Dermis microvascular lymphatic vessel endothelial cell (primary cell): Measurements from ENCODE around the gene FBXO17. TPM values are rescaled to one million over a fixed set of nuclear protein-coding genes. Genes with fewer than 3 reads are reported as not detected.

Source experiments
- DNase-seq, 2 donors: peaks; one replicate each; pipeline versions ENCODE4 v3.0.0 to v3.0.0-alpha.2; 2010; ENCODE audit warnings: low read depth in 2 of 2
- total RNA-seq: library from RNA; depleted of rRNA; stranded (reverse); fragments of >200 nt; gene quantifications from 2 replicates; pipeline ENCODE4 v1.2.1, GENCODE V29; 2014

FBXO17 gene
- total RNA-seq, 1 donor from 2014 or later = 13.6 TPM

DNA sequence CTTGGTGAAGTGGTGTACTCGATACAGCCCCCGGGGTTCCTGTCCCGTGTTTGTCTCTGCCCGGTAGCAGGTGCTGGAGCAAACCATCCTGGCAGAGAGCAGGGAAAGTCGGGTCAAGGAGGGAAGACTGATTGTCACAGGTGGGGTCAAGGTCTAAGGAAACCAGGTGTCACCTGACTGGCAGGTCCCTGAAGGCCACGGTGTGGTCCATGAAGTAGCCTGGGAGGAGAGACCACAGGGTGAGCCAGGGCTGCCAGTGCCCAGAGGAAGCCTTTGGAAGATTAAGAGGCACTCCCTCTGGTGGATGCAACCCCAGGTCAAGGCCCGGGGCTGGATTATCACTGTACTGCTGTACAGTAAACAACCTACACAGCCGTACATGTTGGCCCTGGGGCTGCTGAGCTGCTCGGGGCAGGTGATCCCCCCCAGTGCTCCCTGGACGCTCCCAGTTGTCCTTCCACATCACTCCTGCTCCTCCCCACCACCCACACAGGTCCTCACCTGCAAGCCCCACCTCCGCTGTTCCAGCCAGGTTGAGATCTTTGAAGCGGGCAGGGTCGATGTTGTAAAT lies 57.5 kb downstream of the FBXO17 start:
- no peak for DNase-seq

DNA sequence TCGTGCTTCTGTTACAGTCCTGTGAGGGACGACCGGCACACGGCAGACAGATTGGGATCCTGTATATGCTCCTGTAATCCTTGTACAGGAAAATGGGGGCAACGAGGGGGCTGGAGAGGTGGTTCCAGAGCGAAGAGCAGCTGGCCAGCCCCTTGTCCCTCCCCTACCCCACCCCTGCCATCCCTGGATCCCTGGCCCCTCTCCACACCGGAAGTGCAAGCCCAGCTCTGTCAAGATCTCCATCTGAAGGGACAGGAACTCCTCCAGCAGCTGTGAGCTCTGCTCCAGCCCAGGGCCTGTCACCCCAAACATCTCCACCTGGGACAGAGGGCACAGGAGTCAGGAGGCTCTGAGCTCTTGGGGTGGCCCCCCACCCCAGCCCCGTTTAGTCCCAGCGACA lies 58.0 kb downstream of the FBXO17 start:
- DNase-seq = no peak

DNA sequence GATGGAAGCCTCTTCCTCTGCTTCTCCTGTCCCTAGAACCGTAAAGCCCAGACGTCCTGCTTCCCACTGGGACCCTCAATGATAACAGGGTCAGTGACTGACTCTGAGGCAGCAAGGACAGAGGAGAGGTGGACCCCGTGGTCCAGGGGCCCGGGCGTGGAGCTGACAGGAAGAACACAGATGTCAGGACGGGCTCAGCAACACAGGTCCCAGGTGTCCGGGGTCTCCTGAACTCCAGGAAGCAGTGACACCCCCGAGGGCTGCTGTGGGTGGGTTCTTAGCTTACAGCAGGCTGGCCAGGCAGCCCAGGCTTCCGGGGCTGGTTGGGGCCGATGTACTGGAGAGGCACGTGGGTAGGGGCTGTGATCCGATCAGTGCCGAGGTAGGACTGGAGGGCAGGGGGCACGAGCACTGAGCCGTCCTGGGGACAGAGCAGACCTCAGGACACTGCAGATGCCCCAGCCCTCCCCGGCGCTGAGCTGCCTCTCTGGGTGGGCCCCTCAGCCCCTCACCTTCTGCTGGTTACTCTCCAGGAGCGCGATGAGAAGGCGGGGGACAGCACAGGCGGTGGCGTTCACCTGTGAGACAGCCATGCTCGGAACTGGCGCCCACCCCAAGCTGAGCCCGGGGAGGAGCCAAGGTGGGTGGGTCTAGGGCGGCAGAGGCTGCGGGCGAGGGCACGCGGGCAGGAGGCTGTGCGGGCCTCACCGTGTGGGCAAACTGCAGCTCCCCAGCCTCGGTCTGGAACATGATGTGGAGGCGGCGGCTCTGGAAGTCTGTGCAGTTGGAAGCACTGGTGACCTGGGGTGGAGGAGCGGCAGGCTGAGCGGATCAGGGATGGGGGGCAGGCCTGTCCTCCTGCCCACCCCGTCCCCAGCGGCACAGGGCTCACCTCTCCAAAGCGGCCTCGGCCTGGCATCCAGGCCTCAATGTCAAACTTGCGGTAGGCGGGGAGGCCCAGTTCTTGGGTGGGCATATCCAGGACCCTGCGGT lies 59.9 kb downstream of the FBXO17 start:
- DNase-seq = no peak

DNA sequence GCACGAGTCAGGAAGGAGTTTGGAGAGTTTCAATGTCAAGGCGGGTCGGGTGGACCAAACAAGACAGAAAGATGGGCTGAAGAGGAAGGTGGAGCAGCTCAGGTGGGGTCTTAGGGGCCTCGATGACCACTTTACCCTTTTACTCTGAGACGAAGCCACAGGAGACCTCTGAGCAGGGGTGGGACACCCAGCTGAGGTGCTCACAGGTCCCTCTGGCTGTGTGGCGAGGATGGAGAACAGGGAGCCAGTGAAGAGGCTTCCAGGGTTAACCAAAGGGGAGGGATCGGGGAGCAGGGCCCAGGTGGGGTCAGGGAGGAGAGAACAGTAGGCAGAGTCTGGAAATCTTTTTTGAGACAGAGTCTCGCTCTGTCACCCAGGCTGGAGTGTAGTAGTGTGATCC lies 61.6 kb downstream of the FBXO17 start:
- DNase-seq = no peak

DNA sequence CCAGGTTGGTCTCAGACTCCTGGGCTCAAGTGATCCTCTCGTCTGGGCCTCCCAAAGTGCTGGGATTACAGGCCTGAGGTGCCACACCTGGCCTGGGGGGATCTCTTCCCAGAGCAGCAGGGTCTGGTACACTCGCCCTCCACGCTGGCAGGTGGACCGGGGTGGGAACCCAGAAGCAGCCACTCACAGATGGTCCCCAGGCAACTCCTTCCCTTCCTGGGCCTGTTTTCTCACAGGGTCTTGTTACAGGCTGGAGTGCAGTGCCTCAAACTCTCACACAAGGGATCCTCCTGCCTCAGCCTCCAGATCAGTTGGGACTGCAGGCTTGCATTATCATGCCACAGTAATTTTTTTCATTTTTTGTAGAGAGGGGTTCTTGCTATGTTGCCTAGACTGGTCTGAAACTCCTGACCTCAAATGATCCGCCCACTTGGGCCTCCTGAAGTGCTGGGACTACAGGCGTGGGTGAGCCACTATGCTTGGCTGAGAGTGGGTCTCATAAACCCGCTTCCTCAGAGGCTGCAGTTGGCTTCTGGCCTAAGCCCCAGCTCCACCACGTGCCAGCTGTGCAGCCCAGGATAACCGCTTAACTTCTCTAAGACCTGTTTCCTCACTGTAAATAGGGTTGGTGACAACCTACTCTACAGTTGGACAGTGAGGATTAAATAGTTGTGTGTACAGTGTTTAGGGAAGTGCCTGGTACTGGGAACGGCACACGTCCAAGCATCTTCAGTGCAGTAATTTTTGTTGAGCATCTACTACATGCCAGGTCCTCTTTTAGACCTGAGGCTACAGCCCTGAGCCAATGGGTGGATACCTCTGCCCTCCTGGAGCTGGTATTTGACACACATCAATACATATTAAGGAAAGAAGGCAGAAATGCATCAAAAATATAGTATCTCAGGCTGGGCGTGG lies 62.7 kb downstream of the FBXO17 start:
- DNase-seq = no peak

DNA sequence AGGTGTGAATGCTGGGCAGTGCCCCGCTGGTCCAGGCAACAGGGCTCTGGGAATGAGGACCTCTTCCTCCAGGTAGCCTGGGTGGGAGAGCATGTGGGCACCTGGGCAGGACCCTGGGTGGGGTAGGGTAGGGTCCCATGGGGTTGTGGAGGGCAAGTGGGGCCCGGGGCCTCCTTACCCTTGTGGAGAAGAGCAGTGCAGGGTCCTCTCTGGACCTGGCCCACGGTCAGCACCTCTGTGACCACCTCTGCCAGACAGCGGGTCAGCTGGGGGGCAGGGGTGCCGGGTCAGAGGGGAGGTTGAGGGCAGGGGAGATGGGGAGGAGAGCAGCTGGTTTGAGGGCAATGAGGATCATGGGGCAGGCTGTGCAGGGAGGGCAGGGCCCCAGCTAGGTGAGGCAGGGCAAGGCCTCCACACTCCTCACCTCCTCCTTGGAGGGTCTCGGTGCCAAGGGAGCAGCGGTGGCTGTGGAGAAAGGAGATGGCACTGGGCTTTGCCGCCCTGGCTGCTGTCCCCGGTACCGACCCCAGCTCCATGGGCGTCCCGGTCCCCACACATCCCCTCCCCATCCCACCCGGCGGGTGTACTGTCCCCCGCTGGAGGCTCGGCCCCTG lies 64.0 kb downstream of the FBXO17 start:
- DNase-seq = no peak

DNA sequence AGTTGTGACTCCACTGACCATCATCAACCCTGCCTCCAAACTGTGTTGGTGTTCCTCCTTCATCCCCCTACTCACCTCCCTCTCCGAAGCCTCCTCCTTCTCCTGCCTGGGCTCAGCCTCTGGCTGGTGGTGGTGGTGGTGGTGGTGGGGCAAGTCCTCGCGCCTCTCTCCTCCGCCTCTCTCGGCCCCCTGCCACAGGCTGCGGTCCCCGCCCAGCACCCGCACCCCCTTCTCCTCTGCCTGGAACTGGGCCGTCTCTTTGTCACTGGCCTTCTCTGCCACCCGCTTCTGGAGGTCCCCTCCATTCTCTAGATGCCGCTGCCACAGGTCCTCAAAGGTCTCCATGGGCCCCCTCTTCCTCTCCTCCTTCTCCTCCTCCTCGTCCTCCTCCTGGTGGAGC lies 65.1 kb downstream of the FBXO17 start:
- no peak for DNase-seq

DNA sequence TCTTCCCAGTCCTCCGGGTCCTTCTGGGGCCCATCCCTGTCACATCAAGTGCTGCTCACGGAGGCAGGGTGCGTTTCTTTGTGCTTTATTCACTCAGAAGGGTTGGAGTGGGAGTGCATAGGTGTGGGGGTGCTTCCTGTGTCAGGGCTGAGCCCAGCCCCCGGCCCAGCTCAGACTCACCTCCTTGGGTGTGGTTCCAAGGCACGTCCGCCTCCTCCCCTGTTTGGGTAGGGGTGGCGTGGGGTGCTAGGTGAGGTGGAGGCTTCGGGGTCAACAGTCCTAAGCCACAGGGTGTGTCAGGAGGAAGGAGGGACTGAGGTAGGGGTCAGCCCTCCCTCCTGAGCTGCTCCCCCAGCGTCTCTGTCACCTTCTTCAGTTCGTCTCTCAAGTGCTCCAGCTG lies 66.6 kb downstream of the FBXO17 start:
- DNase-seq = no peak

DNA sequence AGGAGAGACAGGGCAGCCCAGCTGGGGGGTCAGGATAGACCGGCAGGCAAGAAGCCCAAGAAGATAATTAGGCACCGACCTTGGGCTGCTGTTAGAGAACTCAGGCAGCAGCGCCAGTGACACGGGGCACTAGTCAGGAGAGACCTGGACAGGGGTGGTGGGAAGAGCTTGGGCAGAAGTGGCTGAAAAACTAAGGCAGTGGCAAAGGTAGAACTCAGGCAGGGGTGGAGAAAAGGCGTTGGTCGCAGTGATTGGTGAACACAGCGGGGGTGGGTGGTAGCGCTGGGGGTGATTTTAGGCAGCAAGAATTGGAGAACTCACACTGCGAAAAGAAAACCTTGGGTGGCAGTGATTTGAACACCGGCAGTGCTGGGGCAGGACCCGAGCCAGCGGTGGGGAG lies 67.9 kb downstream of the FBXO17 start:
- DNase-seq = no peak

DNA sequence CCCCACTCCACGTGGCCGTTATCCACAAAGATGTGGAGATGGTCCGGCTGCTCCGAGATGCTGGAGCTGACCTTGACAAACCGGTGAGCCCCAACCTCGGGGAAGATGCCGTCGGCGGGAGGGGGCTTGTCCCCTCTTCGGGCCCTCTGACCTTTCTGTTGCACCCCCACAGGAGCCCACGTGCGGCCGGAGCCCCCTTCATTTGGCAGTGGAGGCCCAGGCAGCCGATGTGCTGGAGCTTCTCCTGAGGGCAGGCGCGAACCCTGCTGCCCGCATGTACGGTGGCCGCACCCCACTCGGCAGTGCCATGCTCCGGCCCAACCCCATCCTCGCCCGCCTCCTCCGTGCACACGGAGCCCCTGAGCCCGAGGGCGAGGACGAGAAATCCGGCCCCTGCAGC lies 68.3 kb downstream of the FBXO17 start:
- DNase-seq = no peak

DNA sequence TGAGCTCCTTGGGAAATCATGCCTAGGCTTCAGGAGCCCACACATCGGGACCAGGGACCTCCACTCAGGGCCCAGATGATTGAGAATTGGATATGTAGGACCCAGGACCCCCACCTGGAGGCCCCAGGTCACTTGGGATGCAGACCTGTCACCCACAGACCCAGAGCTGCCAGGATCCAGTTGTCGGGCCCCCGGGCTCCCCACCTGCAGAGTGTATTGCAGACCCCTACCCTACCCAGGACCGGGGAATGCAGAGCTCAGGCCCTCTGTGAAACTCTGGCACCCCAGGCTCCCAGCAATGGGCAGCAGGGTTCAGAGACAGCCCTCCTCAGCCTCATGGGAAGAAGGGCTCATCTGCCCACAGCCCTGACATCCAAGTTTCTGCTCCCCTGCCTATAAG lies 69.9 kb downstream of the FBXO17 start:
- no peak for DNase-seq

DNA sequence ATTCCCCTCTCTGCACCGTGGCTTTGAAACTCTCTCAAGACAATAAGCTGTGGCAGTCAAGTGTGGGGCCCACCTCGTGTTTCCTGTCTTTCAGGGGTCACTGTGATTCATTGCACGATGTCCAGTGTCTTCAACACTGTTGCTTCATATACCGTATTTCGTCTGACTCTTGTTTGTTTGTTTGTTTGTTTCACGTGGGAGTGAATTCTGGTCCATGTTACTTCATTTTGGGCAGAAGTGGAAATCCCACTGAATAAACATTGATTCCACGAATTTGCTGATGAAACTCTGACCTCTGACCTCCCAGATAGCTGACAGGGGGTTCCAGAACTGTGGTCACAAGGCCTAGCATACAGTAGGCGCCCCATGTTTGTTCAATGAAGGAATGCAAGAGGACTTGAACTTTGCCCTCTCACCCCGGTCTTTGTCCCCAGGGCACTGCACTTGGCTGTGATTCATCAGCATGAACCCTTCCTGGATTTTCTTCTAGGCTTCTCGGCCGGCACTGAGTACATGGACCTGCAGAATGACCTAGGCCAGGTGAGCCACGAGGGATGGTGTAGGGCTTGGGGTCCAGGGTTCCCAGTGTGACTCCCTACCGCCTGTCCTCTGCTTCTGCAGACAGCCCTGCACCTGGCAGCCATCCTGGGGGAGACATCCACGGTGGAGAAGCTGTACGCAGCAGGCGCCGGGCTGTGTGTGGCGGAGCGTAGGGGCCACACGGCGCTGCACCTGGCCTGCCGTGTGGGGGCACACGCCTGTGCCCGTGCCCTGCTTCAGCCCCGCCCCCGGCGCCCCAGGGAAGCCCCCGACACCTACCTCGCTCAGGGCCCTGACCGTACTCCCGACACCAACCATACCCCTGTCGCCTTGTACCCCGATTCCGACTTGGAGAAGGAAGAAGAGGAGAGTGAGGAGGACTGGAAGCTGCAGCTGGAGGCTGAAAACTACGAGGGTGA lies 70.7 kb downstream of the FBXO17 start:
- no peak for DNase-seq

DNA sequence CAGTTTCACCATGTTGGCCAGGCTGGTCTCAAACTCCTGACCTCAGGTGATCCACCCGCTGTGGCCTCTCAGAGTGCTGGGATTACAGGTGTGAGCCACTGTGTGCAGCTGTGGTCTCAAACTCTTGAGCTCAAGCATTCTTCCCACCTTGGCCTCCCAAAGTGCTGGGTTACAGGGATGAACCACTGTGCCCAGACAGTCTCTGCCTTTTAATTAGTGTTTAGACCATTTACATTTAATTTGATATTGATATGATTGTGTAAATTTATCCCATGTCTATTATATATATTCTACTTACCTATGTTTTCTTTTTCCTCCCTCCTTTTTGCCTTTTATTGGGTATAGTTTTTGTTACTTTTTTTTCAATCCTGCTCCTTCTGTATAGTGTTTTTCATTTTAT lies 73.9 kb downstream of the FBXO17 start:
- DNase-seq = no peak

DNA sequence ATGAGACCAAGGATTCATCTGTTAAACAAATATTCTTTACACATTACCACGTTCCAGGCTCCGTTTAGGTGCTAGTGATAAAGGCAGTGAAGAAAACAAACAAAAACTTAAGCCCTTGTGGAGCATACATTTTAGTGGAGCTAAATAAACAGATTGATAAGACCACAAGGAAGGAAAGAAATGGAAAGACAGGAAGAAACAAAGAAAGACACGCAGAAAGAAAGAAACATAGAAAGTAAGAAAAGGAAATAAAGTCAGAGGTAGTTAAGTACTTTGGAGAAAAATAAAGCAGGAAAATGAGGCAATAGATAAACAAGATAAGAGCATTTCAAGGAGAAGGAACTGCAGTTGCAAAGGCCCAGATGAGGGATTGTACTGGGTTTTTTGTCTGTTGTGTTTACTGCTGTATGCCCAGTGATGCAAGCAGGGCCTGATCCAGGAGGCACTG lies 74.8 kb downstream of the FBXO17 start:
- no peak for DNase-seq

DNA sequence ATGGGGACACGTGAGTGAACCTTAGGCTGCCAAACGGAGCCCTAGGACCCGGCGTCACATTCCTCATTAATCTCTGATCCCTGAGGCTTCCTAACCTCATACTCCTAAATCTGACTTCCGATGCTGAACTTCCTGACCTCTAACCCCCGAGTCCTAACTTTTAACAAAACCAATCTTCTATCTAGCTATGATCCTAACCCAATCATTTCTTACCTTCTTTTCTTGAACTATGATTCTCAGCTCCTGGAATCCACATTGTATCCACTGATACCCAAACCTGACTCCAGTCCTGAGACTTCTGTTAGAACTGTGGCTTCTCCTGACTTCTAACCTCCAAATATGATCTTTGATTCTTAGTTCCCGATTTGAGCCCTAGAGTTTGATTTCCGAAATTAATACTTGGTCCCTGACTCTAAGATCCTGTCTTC lies 75.3 kb downstream of the FBXO17 start:
- peak in 1 of 2 donors; percentile 22 for DNase-seq

DNA sequence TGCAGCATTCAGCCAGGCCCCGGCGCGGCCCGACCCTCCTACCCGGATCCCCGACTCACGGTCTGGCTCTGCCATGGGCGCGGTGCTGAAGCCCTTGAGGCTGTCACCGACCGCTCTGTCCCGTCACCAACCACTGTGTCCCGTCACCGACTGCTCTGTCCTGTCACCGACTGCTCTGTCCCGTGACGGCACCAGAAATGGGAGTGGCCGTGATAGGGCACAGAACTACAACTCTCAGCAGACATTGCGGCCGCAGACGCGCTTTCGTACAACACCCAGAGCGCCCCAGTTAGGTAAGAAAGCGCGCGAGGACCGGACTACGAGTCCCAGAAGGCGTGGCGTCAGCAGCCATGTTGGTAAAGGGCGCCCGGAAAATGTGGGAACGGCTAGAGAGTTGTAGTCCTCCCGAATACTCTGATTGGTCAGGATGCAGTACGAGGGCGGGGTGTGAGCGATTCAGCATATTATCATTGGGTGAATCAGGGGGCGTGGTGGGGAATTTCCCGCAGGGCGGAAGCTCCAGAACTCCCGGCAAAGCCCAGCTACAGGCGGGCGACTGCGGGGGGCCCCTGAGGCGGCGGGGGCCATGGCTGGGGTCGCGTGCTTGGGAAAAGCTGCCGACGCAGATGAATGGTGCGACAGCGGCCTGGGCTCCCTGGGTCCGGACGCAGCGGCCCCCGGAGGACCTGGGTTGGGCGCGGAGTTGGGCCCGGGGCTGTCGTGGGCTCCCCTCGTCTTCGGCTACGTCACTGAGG lies 75.9 kb downstream of the FBXO17 start, which contains the start of the genes NFKBIB and SIRT2:
Gene NFKBIB (plus strand): TSS at position 523 of the 755 bp plus-strand sequence. CDS start 64 bp downstream, at position 587.
Gene SIRT2 (minus strand): TSS at position 172 of the 755 bp plus-strand sequence. CDS start 97 bp downstream, at position 75.
- peak; percentile 100 for DNase-seq

DNA sequence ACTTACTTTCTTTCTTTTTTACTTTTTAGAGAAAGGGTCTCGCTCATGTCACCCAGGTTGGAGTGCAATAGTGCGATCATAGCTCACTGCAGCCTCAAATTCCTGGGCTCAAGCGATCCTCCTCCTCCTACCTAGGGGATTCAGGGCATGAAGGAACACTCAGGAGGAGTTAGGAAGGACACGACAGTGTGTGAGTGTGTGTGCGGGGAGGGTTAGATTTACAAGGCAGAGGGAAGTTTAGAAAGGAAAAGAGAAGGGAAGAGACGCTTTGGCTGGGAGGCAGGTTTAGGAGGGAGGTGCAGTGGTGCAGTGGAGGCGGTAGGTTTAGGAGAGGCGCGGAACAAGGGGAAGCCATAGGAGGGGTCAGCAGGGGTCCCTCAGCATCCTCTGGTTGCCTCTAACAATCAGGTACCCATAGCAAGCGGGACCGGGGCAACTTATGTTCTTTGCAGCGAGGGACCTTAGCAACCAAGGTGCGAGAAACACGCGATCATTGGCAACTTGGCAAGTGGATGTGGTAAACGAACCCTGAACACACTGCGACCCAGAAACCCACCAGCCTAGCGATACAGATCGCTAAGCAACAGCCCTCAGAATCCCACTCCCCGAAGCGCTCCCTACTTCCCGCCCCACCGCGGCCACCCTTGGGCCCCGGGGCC lies 76.6 kb downstream of the FBXO17 start:
- no peak for DNase-seq

DNA sequence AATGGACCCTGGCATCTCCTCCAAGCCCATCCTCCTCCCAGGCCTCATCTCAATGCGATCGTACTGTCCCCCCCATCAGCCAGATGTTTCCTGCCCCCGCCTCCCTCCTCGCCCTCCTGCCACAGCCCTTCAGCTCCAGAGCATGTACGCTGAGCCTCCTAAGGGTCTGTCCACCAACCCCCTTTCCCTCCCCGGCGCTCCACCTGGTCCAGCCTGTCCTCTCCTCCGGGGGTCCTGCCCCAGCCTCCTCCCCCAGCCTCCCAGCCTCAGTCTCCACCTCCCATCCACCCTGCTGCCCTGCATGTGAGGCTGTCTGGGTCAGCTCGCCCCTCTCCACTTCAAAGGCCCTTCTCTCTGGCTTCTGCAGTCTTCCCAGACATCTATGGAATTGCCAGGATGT lies 80.6 kb downstream of the FBXO17 start:
- no peak for DNase-seq

DNA sequence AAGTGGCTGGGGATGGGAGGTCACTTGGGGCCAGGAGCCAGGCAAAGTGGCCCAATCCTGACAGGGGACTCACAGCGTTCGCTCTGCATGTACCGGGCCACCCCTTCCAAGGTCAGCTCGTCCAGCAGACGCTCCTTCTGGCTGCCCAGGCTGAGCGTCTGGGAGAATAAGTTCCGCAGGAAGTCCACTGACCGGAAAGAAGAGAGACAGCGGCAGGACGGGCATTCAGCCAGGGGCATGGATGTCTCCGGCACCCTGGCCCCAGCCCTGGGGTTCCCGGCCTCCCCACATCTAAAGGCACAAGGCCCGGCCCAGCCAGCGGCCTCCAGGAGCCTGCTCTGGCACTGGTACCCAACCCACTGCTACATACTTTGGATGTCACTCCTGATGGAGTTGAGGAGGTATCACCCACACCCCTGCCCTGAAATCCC lies 82.2 kb downstream of the FBXO17 start:
- peak in 1 of 2 donors; percentile 42 for DNase-seq
